Stimulated activated CD8-positive, alpha-beta memory T cell treated with anti-CD3 and anti-CD28 coated beads, Interleukin-15, amount 100 ng/mL, for 24 hours (primary cell): ENCODE data around the gene RAD51B.
"Not testable (repeated sequence)": the region's sequence is repeated elsewhere in the genome, so short reads cannot be mapped to it uniquely, and the experiment has no call there.

Source experiments
- DNase-seq: peaks from one replicate; pipeline ENCODE4 v3.0.0-alpha.2; 2020; ENCODE audit warnings: low read depth

The RAD51B gene

DNA sequence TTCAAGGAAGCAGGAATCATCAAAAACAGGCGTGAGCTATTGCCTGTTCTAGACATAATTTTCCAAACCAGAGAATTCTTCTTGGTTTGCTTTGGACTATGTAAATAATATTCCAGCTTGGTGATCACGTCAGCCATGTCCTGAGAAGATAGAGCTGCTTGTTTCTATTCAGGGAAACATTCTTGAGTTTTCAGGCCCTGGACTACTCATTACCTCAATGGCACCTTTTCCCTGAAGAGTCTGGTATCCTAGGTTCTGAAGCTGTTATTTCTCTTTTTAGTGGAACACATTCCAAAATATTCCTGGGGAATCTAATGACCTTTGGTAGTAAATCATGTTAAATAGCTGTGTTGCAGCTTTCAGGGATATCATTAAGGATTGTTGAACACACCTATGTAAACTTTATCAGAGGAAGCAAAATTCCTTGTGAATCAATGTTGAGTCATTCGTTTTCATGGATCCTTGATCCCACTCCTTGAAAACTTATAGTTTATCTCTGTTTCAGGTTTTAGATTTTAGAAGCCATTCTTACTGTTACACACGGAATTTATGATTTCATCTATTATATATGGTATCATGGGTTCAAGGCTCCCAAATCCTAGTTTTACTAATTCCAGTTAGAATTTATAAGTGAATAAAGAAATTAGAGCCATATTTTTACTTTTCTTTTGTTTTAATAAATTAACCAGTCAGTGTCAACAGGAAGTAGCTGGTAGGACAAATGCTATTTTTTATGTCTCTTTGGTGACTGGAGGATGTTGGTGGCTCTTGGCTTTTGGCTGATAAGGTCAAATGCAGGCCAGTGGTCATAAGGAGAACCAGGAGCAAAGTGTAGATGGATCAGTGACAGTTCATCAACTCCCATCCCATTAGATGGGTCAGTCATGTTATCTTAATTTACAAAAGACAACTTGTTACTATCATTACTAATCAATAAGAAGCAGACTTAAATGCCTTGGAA is 593.2 kb downstream of the RAD51B start:
- DNase-seq = no peak

DNA sequence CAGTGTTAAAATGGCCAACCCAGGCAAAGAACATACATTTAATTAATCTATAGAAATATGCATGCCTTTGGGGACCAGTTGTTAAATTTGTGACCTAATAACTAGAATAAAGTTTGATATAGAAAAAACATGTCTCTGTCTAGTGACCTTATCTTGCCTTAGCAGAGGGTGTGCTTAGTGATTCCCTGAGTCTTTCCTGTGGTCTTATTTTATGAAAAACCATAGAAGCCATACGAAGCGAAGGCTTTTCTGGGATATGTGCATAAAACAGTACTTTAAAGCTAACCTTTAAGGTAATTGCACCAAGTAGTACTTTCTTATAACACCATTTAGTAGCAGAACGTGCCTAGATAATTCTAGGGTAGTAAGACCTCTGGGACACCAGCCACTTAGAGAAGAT is 593.9 kb downstream of the RAD51B start:
- no peak for DNase-seq

DNA sequence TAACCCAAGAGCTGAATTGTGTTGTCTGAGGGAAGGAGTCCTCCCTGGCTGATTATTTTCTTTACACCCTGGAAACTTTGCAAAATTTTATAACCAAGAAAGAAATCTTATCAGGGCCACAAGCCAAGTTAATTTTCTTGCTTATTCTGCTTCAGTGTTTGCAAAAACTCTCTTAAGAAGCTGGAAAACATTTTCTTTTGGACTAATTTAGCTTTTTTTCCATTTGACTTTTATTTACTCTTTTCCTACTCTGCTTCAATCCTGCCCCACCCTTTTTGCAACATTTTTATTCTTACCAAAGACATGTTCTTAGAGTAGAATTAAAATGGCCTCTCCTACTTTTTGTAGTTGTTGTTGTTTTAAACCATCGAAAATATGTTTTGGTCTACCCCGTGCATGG is 594.5 kb downstream of the RAD51B start:
- no peak for DNase-seq

- DNase-seq = no peak
These were observed 596.6 kb downstream of the RAD51B start for GRCh38 chr14:68416171-68416570.

- no peak for DNase-seq
These were observed 597.6 kb downstream of the RAD51B start for GRCh38 chr14:68417009-68417650.

- no peak for DNase-seq
These were observed 598.9 kb downstream of the RAD51B start for GRCh38 chr14:68418174-68419118.

DNA sequence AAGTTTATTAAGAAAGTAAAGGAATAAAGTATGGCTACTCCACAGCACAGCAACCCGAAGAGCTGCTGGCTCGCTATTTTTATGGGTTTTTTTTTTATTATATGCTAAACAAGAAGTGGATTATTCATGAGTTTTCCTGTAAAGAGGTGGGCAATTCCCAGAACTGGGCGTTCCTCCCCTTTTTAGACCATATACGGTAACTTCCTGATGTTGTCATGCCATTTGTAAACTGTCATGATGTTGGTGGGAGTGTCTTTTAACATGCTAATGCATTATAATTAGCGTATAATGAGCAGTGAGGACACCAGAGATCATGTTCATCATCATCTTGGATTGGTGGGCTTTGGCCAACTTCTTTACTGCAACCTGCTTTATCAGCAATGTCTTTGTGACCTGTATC is 600.8 kb downstream of the RAD51B start:
- no peak for DNase-seq

GRCh38 chr14:68421116-68421515 is 601.5 kb downstream of the RAD51B start:
- no peak for DNase-seq

- DNase-seq = no peak
These were observed 604.1 kb downstream of the RAD51B start for GRCh38 chr14:68423686-68424085.

- no peak for DNase-seq
These were observed 605.0 kb downstream of the RAD51B start for GRCh38 chr14:68424443-68425172.

DNA sequence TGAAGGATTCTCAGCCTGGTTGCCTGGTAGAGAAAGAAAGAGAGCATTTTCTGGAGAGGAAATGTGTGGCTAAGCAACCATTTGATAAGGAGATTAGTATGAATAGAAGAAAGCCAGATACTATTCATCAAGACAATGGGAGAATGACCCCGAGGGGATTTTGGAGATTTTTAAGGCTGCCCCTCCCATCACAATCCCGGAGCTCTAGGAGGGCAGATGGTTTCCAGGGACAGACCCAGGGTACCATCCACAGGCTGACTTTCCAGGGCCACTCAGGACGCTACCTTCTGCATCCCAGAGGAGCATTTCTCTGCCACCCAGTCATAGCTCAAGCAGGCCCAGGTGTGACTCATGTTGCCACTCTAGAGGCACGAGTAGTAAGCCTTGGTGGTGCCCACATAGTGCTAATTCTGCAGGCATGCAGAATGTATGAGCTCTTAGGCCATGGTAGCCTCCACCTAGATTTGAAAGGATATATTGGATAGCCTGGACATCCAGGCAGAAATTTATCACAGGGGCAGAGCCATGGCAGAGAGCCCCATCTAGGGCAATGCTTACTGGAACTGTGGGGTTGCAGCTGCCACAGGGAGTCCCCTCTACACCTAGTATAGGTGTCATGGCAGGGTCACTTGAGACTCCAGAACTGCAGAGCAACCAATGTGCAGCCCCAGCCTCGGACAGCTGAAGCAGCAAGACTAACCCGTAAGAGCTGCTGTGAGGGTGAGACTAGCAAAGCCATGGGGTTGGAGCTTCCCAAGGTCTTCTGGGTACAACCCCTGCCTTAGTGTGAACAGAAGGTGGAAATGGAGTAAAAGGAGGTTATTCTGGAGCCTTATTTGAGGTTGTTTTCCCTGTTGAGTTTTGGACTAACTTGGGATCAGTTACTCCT is 607.3 kb downstream of the RAD51B start:
- no peak for DNase-seq

DNA sequence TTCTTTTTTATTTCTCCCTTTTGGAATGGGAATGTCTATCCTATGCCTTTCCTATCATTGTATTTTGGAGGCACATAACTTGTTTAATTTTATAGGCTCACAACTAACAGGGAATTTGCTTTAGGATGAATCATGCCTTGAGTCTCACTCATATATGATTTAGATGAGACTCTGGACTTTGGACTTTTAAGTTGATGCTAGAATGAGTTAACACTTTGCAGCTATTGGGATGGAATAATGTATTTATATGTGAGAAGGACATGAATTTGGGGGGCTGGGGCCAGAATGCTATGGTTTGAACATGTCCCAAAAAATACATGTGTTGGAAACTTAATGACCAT is 607.9 kb downstream of the RAD51B start:
- DNase-seq = no peak

DNA sequence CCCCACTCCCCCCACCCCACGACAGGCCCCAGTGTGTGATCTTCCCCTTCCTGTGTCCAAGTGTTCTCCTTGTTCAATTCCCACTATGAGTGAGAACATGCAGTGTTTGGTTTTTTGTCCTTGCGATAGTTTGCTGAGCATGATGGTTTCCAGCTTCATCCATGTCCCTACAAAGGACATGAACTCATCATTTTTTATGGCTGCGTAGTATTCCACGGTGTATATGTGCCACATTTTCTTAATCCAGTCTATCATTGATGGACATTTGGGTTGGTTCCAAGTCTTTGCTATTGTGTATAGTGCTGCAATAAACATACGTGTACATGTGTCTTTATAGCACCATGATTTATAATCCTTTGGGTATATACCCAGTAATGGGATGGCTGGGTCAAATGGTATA is 609.3 kb downstream of the RAD51B start:
- not testable (repeated sequence) for DNase-seq

DNA sequence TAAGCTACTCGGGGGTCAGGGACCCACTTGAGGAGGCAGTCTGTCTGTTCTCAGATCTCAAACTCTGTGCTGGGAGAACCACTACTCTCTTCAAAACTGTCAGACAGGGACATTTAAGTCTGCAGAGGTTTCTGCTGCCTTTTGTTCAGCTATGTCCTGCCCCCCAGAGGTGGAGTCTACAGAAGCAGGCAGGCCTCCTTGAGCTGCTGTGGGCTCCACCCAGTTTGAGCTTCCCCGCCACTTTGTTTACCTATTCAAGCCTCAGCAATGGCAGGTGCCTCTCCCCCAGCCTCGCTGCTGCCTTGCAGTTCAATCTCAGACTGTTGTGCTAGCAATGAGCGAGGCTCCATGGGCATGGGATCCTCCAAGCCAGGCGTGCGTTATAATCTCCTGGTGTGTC is 614.6 kb downstream of the RAD51B start:
- DNase-seq = not testable (repeated sequence)

DNA sequence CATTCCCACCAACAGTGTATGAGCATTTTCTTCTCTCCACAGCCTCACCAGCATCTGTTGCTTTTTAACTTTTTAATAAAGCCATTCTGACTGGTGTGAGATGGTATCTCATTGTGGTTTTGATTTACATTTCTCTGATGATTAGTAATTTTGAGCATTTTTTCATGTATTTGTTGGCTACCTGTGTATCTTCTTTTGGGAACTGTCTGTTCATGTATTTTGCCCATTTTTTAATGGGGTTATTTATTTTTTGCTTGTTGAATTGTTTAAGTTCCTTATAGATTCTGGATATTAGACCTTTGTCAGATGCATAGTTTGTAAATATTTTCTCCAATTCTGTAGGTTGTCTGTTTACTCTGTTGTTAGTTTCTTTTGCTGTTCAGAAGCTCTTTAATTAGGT is 616.1 kb downstream of the RAD51B start:
- DNase-seq = not testable (repeated sequence)

DNA sequence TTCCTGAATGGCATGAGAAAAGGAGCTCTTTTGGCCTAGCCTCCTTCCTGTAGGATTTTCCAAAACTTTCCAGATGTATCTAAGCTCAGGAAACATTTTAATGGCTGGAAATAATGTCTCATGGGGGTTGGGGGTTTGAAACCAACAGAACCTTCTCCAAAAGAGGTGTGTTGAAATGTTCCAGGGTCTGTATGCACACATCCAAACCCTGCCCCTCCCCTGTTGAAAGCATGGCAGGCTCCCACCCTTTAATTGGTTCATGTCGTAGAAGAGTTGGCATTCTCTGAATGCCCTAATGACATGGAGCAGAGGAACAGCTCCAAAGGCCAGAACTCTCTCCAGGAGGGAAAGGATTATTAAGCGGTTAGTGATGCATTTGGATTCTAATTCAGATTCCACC is 620.1 kb downstream of the RAD51B start:
- no peak for DNase-seq

- DNase-seq = no peak
These were observed 621.2 kb downstream of the RAD51B start for GRCh38 chr14:68440820-68441219.

DNA sequence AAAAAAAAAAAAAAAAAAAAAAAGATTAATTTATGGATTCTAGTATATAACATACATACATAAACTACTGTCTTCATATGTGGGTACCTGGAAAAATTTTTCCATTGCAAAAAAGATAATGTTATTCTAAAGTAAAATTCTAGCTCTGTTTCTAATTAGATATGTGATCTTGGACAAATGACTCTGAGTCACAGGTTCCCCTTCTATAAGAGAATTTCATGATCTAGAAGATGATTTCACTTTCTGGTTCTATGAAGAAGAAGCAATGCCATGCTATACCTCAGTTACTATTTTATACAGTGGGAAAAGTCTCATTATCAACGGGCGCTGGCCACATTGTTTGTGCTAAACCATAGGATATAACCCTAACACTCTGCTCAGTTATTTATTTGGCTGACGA is 622.0 kb downstream of the RAD51B start:
- DNase-seq = no peak

- DNase-seq = no peak
These were observed 623.5 kb downstream of the RAD51B start for GRCh38 chr14:68442828-68443629.
